Muscle layer of duodenum (tissue), 2 donors: Measurements from ENCODE around the gene NAP1L5.

Experiments
- H3K27ac ChIP-seq: one replicate; pipeline ENCODE4 v1.7.0; 2013; ENCODE audit warnings: mild to moderate bottlenecking, low read length
- H3K27me3 ChIP-seq: one replicate; pipeline ENCODE4 v1.7.0; 2013; ENCODE audit warnings: low read depth, mild to moderate bottlenecking, control low read depth, low read length
- H3K36me3 ChIP-seq, 2 donors: one replicate each; pipeline ENCODE4 v1.7.0; 2013; ENCODE audit warnings: low read length in 2 of 2, control low read depth in 1 of 2, mild to moderate bottlenecking in 1 of 2; ENCODE audit not compliant: insufficient read depth in 2 of 2, control insufficient read depth in 1 of 2
- H3K4me1 ChIP-seq, 2 donors: one replicate each; pipeline ENCODE4 v1.7.0; 2013; ENCODE audit warnings: low read length in 2 of 2, mild to moderate bottlenecking in 2 of 2, control low read depth in 1 of 2, moderate library complexity in 1 of 2; ENCODE audit not compliant: insufficient read depth in 2 of 2, control insufficient read depth in 1 of 2
- H3K4me3 ChIP-seq, 2 donors: one replicate each; pipeline ENCODE4 v1.7.0; 2013; ENCODE audit warnings: low read length in 2 of 2, low read depth in 1 of 2, mild to moderate bottlenecking in 1 of 2
- H3K9me3 ChIP-seq, 2 donors: one replicate each; pipeline ENCODE4 v1.7.0; 2013; ENCODE audit warnings: low read length in 2 of 2, control low read depth in 1 of 2, mild to moderate bottlenecking in 1 of 2; ENCODE audit not compliant: control insufficient read depth in 1 of 2
- donor health status: healthy.

NAP1L5 gene

DNA sequence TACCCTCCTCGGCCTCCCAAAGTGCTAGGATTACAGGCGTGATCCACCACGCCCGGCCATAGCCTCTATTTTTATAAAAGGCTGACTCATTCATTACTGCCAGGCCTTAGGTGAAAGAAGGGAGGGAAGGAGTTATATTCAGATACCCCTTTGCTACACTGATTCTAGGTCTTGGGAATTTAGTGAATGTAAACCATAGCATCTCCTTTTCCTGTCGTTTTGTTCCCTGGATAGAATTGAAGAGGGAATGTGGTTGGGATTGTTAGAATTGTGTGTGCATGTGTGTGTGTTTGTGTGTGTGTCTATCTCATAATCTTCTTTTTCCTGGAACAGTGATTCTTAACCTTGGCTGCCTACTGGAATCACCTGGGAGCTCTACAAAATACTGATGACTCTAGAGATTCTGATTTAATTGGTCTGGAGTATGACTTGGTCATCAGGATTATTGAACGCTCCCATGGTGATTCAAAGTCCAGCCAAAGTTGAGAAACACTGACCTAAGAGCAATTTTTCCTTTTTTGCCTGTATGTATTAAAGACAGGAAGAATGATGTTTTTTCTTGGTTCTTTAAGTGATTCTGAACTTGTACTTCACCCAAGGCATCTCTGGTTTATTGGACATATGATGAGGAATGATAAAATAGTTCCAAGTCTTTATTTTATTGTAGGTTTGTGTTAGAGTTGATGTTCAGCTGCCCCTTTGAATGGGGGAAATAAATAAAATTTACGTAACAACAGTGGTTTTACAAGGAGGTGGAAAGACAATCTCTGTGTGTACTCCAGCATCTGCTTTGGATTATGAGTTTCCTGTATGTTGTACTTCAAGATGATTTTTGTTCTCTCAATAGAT lies 37.0 kb downstream of the NAP1L5 start:
- peaks cover 18 to 39% of the 10 kb centered on the region in 2 donors for H3K36me3 ChIP-seq
- no peaks in the 10 kb centered on the region for H3K9me3 ChIP-seq
- H3K4me1 ChIP-seq, result peaks cover 5 to 10% of the 10 kb centered on the region in 2 donors
- no peak overlapping the region for H3K27ac ChIP-seq
- no peaks in the 10 kb centered on the region for H3K27me3 ChIP-seq
- H3K4me3 ChIP-seq, result no peak overlapping the region

DNA sequence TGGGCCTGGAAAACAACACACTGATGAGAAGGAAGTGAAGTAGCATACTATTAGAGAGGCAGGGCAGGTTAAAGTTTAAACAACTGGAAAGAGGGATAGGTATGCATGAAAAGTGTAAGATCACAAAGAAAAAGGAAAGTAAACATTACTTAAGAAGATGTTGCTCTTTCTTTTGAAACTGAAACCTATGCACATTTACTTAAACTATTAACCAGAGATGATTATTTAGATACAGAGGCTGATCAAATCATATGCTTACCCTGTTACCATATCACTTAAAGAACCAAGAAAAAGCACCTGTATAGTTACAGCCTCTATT lies 37.8 kb downstream of the NAP1L5 start:
- no peak overlapping the region for H3K4me3 ChIP-seq
- H3K36me3 ChIP-seq, result peaks cover 26 to 37% of the 10 kb centered on the region in 2 donors
- no peak overlapping the region for H3K27ac ChIP-seq
- H3K27me3 ChIP-seq, result no peaks in the 10 kb centered on the region
- H3K4me1 ChIP-seq, result peaks cover 5 to 10% of the 10 kb centered on the region in 2 donors
- H3K9me3 ChIP-seq, result no peaks in the 10 kb centered on the region

- Histone ChIP-seq H3K36me3 (peaks cover 25 to 35% of the 10 kb centered on the region in 2 donors), H3K9me3 (no peaks in the 10 kb centered on the region), H3K4me3 (no peak overlapping the region), H3K4me1 (peaks cover 5 to 10% of the 10 kb centered on the region in 2 donors), H3K27ac (no peak overlapping the region), H3K27me3 (no peaks in the 10 kb centered on the region)
These were observed 38.4 kb downstream of the NAP1L5 start for GRCh38 chr4:88659055-88659889.

GRCh38 chr4:88655226-88655625 lies 42.4 kb downstream of the NAP1L5 start:
- Histone ChIP-seq H3K36me3 (peaks cover 14 to 26% of the 10 kb centered on the region in 2 donors), H3K4me3 (no peak overlapping the region), H3K27me3 (no peaks in the 10 kb centered on the region), H3K27ac (no peak overlapping the region), H3K9me3 (no peaks in the 10 kb centered on the region), H3K4me1 (peaks cover 5 to 12% of the 10 kb centered on the region in 2 donors)

- Histone ChIP-seq H3K9me3 (no peaks in the 10 kb centered on the region), H3K27me3 (no peaks in the 10 kb centered on the region), H3K36me3 (peaks cover 14 to 26% of the 10 kb centered on the region in 2 donors), H3K27ac (no peak overlapping the region), H3K4me3 (no peak overlapping the region), H3K4me1 (peaks cover 6 to 13% of the 10 kb centered on the region in 2 donors)
These were observed 44.2 kb downstream of the NAP1L5 start for GRCh38 chr4:88653371-88653946.

DNA sequence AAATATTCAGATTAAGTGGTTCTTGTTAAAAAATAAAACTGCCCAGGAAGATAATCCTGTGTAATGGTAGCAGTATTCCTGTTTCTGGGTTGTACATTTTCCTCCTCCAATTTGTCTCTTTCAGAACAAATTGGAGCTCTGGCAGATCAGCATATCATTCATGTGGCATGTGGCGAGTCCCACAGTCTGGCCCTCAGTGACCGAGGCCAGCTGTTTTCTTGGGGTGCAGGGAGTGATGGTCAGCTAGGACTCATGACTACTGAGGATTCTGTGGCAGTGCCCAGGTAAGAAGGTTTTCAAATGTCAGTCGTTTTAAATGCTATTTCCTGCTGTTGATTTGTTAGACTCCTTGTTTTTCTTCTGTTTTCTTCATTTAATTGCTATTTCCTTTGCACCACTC lies 47.9 kb downstream of the NAP1L5 start:
- Histone ChIP-seq H3K4me1 (peaks cover 6 to 9% of the 10 kb centered on the region in 2 donors), H3K4me3 (no peak overlapping the region), H3K36me3 (peaks cover 0 to 7% of the 10 kb centered on the region in 2 donors), H3K9me3 (no peaks in the 10 kb centered on the region), H3K27ac (no peak overlapping the region), H3K27me3 (no peaks in the 10 kb centered on the region)

GRCh38 chr4:88646528-88647280 lies 50.9 kb downstream of the NAP1L5 start:
- H3K4me3 ChIP-seq, result no peak overlapping the region
- peaks cover 6 to 9% of the 10 kb centered on the region in 2 donors for H3K4me1 ChIP-seq
- H3K27ac ChIP-seq, result no peak overlapping the region

DNA sequence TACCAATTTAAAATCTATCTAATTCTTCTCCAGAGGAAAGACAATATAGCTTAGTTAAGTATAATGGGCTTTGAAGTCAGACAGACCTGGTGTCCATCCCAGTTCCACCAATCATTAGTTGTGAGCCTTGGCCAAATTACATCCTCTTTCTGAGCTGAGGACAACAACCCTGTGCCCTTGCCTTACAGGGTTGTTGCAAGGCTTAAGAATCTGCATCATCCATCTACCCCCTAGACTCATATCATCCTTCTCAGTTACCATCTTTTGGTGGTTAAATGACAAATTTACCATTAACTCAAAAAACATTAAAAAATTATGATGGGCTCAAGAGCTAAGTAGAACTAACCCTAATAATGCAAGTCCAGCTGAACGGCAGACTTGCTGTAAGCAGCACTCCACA lies 51.6 kb downstream of the NAP1L5 start:
- Histone ChIP-seq H3K4me3 (no peak overlapping the region), H3K27me3 (no peaks in the 10 kb centered on the region), H3K27ac (no peak overlapping the region), H3K4me1 (peaks cover 6 to 9% of the 10 kb centered on the region in 2 donors), H3K36me3 (no peaks in the 10 kb centered on the region), H3K9me3 (peaks cover 0 to 7% of the 10 kb centered on the region in 2 donors)

More at GRCh38 chr4:88646528-88647280, 50.9 kb downstream of the NAP1L5 start:
- peaks cover 0 to 7% of the 10 kb centered on the region in 2 donors for H3K9me3 ChIP-seq
- no peaks in the 10 kb centered on the region for H3K27me3 ChIP-seq
- H3K36me3 ChIP-seq, result no peaks in the 10 kb centered on the region
